ENCODE measurements around the gene ANKRD44. TPM values are rescaled to one million over a fixed set of nuclear protein-coding genes. Genes with fewer than 3 reads are reported as not detected.

ANKRD44 gene
- total RNA-seq, 1 donor from 2014 or later, result 14.2 TPM

DNA sequence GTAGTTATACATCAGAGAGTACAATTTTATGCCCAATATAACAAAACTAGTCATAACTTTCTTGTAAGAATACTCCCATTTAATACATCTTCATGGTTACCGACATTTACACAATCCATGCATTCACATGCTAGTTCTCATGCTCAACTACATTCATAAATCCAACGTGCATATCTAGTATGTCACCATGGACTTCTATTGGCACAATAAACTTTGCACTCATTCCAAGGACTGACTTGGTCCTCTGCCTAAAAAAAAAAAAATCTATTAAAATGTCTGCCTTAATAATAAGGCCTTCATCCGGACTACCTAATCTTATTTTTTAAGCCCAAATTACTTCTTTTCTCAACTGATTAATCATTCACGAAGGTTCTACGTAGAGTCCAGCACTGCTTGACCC, 276.3 kb downstream of the ANKRD44 start:
- peaks cover 4% of the 10 kb centered on the region for H3K9me3 Mint-ChIP-seq
- H3K27ac Mint-ChIP-seq, result no peak overlapping the region
- H3K4me3 Mint-ChIP-seq, result no peak overlapping the region
- peaks cover 4% of the 10 kb centered on the region for H3K4me1 Mint-ChIP-seq (ENCODE audit: unreplicated experiment)
- H3K36me3 Mint-ChIP-seq, result no peaks in the 10 kb centered on the region
- no peaks in the 10 kb centered on the region for H3K27me3 Mint-ChIP-seq
- TF ChIP-seq CTCF (conservative IDR thresholded peaks at IDR 0.05), result no peak
- DNase-seq (ENCODE audit: extremely low spot score, unreplicated experiment), result no peak

- no peak for DNase-seq (ENCODE audit: extremely low spot score, unreplicated experiment)
- Mint-ChIP-seq H3K27ac (no peak overlapping the region), H3K4me1 (ENCODE audit: unreplicated experiment) (peaks cover 4% of the 10 kb centered on the region), H3K9me3 (peaks cover 4% of the 10 kb centered on the region), H3K4me3 (no peak overlapping the region), H3K27me3 (no peaks in the 10 kb centered on the region), H3K36me3 (no peaks in the 10 kb centered on the region)
- no peak for TF ChIP-seq CTCF (conservative IDR thresholded peaks at IDR 0.05)
Observed at GRCh38 chr2:197033222-197033621, 277.4 kb downstream of the ANKRD44 start.

- Mint-ChIP-seq H3K27ac (no peak overlapping the region), H3K4me3 (no peak overlapping the region), H3K27me3 (no peaks in the 10 kb centered on the region), H3K36me3 (peaks cover 3% of the 10 kb centered on the region), H3K4me1 (ENCODE audit: unreplicated experiment) (peaks cover 4% of the 10 kb centered on the region), H3K9me3 (peaks cover 4% of the 10 kb centered on the region)
- no peak for DNase-seq (ENCODE audit: extremely low spot score, unreplicated experiment)
- TF ChIP-seq CTCF (conservative IDR thresholded peaks at IDR 0.05), result no peak
Observed at GRCh38 chr2:197031803-197032202, 278.8 kb downstream of the ANKRD44 start.

DNA sequence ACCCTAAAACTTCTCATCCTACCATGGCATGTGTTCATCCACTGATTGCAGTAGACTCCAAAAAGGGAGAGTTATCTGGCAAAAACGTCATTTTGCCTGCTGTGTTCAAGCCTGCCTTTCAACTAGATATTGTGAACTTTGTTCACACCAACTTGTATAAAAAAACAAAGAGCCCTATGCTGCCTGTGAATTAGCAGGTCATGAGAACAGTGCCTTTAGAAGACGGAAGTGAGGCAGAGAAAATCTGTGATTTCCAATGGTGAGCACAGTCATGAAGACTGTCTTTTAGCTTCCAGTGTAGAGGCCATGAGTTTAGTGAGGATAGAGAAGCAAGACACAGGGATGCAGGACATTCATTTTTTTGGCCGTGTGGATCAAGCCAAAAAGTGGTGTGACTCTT, 280.5 kb downstream of the ANKRD44 start:
- H3K4me1 Mint-ChIP-seq (ENCODE audit: unreplicated experiment), result peaks cover under 1% of the 10 kb centered on the region
- peaks cover 3% of the 10 kb centered on the region for H3K36me3 Mint-ChIP-seq
- H3K27ac Mint-ChIP-seq, result no peak overlapping the region
- DNase-seq (ENCODE audit: extremely low spot score, unreplicated experiment), result no peak
- no peak overlapping the region for H3K4me3 Mint-ChIP-seq
- H3K9me3 Mint-ChIP-seq, result peaks cover 4% of the 10 kb centered on the region
- H3K27me3 Mint-ChIP-seq, result no peaks in the 10 kb centered on the region
- TF ChIP-seq CTCF (conservative IDR thresholded peaks at IDR 0.05), result no peak

- no peak for DNase-seq (ENCODE audit: extremely low spot score, unreplicated experiment)
- H3K27ac Mint-ChIP-seq, result no peak overlapping the region
- H3K9me3 Mint-ChIP-seq, result peaks cover 4% of the 10 kb centered on the region
- no peaks in the 10 kb centered on the region for H3K4me1 Mint-ChIP-seq (ENCODE audit: unreplicated experiment)
- TF ChIP-seq CTCF (conservative IDR thresholded peaks at IDR 0.05), result no peak
- H3K27me3 Mint-ChIP-seq, result no peaks in the 10 kb centered on the region
- peaks cover 3% of the 10 kb centered on the region for H3K36me3 Mint-ChIP-seq
- H3K4me3 Mint-ChIP-seq, result no peak overlapping the region
Observed at GRCh38 chr2:197028633-197029032, 281.9 kb downstream of the ANKRD44 start.

- Mint-ChIP-seq H3K4me3 (no peak overlapping the region), H3K36me3 (peaks cover 3% of the 10 kb centered on the region), H3K9me3 (peaks cover 4% of the 10 kb centered on the region), H3K4me1 (ENCODE audit: unreplicated experiment) (no peaks in the 10 kb centered on the region), H3K27me3 (no peaks in the 10 kb centered on the region), H3K27ac (no peak overlapping the region)
- no peak for TF ChIP-seq CTCF (conservative IDR thresholded peaks at IDR 0.05)
- no peak for DNase-seq (ENCODE audit: extremely low spot score, unreplicated experiment)
Observed at GRCh38 chr2:197028230-197028629, 282.4 kb downstream of the ANKRD44 start.
